ENCODE results near the gene LIPT1.
"Not testable (repeated sequence)": the region's sequence is repeated elsewhere in the genome, so short reads cannot be mapped to it uniquely, and the experiment has no call there.

Gene LIPT1

DNA sequence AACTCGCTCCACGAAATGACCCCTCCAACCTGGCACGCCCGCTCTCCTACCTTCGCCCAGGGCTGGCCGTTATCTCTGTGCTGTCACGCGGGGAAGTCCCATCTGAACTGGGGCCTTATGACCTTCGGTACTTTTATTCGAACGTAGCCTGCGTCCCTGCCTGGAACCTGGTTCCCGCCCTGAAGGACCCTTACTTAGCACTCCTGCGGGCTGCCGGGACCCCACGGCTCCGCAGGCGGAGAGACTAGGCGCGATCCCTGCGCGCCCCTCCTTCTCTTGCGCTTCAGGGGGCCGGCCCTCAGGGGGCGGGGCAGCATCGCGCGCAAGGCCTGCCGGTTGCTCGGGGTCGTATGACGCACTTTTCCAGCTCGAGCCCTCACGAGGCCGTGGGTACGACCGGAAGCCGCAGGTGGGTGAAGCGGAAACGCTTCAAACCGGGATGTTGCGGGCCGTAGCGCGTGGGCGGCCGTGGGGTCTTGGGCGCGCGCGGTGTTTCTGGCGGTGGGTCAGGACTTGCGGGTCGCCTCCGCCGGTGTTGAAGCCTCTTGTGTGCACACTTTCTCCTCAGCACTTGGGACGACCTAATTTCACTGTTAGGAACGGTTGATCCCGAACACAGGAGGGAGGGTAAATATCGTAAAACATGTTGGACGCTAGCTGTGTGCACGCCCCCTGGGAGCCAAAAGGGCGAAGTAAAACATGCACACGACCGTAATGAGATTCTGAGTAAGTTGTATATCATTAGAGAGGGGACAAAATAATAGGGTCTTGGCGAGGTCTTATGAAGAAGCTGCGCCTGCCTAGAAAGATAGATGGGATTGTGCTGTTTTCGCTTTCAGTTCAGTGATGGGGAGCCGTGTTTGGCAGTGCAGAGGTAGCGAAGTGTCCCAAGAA is at the start of gene LIPT1, which contains the start of gene TSGA10:
LIPT1 (plus strand) TSS at position 325 of the 894 bp plus-strand sequence. CDS start 6,991 bp downstream, outside the sequence.
TSGA10 (minus strand) TSS at position 300 of the 894 bp plus-strand sequence. CDS start 45,503 bp downstream, outside the sequence.
- DNase-seq = peak; percentile 85

DNA sequence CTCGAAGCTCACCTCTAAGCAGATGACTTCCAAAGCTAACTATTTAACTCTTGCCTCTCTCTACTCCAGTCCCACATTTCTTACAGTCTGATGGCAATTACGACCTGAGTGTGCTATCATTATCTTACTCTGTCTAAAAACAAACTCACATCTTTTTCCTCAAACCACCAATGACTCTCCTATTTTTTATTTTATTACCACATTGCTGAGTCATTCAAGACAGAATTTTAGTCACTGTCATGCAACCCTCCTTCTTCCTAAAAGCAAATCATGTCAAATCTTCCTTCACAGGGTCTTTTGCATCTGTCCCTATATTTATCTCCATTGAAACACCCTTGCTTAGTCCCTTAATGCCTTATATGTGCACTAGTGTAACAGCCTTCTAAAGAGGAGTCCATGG is 47.9 kb upstream of the LIPT1 start:
- DNase-seq = peak; percentile 42

DNA sequence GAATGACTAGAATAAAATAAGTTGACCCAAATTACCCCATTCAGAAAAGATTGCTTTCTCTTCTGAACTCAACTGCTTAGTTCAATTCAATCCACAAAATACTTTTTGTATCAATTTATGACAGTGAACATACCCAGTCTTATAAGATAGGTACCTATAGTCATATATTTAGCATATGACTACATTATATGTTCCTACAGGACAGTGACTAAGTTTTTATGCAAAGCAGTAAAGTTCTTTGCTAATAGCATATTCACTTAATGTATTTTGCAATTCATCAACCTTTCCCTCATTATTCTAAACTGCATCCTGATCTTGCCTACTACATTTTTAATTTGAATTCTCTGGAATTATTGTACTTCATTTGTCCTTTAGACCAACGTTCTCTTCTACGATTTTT is 43.5 kb upstream of the LIPT1 start:
- DNase-seq = no peak

DNA sequence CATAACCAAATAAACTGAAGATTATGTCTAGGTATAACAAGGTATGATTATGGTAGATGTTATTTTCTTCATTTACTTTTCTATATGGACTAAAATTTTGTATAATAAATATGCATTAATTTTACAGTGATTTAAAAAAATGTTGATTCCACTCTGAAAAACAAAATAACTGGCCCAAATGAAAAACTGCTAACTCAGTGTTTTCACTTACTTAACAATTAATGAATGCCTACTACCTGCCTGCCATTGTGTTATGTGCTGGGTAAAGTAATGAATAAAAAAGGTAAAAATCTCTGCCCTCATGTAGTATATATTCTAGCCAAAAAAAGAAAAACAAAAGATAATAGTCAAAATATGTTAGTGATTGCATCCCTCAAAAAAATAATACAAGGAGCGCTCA is 42.8 kb upstream of the LIPT1 start:
- no peak for DNase-seq

DNA sequence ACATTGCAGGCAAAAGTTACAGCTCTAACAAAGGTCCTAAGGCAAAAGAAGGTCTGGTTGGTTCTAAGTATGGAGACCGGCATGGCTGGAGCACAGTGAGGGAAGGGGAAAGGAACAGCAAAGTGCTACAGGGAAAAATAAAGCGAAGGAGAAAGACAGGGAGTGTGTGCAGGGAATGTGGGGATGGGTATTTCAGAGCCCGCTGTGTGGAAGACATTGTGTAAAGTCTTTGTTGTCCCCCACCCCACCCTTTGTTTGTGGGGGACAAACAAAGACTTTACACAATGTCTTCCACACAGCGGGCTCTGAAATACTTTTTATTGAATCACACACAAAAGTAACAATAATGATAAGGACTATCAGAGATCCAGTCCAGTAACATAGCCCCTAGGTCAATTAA is 42.1 kb upstream of the LIPT1 start:
- DNase-seq = no peak

DNA sequence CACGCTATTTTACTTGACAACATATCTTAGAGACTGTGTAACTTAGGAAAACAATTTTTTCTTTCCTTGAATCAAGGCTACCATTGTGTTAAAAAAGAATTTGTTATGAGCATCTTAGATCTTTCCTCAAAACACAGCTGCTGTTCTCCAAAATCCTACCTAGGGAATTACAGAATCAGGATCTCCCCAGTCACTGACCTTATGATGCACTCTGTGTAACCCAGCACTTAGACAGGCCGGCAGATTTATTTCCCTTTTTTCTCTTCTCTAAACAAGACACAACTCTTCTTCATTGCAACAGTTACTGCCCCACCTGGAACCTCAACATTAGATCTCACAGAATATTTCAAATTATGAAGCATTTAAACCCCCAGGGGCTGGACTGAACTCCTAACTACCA is 26.8 kb upstream of the LIPT1 start:
- no peak for DNase-seq

DNA sequence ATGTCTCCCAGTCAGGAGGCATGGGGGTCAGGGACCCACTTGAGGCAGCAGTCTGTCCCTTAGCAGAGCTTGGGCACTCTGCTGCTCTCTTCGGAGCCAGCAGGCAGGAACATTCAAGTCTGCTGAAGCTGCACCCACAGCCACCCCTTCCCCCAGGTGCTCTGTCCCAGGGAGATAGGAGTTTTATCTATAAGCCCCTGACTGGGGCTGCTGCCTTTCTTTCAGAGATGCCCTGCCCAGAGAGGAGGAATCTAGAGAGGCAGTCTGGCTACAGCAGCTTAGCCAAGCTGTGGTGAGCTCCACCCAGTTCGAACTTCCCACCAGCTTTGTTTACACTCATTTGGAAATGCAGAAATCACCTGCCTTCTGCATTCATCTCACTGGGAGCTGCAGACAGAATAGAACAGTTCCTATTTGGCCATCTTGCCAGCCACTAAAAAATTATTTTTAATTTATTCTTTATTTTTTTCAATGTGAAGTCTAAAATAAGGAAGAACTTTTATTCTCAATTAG is 19.7 kb upstream of the LIPT1 start:
- not testable (repeated sequence) for DNase-seq

DNA sequence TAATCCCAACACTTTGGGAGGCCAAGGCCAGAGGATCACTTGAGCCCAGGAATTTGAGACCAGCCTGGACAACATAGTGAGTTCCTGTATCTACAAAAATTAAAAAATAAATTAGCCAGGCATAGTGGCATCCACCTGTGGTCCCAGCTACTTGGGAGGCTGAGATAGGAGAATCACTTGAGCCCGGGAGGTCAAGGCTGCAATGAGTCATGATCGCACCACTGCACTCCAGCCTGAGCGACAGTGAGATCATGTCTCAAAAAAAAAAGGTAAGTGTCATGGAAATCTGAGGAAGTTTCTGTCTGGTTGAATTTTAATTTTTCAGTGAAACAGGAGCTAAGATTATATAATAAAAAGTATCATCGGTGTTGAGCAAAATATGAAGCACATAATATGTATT is 15.8 kb upstream of the LIPT1 start:
- DNase-seq = no peak

DNA sequence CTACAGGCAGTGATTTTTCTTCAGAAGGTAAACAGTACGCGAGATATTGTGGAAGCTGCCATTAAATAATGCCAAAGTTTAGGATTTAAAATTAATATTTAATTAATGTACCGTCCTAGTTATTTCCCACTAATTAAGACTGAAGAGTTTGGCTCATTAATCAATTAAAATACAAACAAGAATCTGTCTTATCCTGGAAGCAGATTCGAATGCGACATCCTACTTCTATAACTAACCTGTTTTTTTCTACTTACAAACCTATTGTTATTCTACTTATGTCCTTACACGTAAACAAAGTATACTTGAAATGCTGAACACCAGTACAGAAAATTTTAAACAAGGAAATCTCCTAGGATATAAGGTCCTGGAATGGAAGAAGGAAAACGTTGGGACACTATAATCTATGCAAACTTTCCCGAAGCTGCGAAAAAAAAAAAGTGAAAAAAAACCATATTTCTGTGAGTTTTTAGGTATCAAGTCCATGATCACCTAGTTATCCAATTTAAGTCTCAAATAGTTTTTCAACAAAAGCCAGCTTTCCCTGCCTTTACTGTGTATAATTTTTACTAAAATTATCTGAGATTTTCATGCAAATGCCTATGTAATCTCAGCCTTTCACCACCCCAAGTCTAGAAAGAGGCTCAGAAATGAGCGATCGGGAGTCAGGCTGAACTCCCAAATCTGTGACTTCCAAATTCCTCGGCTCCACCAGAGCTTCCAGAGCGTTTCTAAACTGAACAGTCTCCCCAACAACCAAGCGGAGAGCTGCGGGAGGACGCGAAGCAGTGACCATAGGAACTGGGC is 14.5 kb upstream of the LIPT1 start:
- DNase-seq = no peak

DNA sequence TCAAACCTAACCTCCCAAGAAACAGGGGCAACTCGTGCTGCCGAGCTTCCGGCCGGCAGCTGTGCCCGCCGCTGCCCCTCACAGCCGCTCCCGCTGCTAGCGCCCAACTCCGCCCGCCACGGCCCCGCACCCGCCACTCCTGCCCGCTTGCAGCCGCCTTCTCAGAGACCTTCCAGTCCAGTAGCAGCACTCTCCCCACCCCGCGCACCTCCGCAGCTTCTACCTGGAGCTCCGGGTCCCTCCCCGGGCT is 14.0 kb upstream of the LIPT1 start:
- peak; percentile 48 for DNase-seq

DNA sequence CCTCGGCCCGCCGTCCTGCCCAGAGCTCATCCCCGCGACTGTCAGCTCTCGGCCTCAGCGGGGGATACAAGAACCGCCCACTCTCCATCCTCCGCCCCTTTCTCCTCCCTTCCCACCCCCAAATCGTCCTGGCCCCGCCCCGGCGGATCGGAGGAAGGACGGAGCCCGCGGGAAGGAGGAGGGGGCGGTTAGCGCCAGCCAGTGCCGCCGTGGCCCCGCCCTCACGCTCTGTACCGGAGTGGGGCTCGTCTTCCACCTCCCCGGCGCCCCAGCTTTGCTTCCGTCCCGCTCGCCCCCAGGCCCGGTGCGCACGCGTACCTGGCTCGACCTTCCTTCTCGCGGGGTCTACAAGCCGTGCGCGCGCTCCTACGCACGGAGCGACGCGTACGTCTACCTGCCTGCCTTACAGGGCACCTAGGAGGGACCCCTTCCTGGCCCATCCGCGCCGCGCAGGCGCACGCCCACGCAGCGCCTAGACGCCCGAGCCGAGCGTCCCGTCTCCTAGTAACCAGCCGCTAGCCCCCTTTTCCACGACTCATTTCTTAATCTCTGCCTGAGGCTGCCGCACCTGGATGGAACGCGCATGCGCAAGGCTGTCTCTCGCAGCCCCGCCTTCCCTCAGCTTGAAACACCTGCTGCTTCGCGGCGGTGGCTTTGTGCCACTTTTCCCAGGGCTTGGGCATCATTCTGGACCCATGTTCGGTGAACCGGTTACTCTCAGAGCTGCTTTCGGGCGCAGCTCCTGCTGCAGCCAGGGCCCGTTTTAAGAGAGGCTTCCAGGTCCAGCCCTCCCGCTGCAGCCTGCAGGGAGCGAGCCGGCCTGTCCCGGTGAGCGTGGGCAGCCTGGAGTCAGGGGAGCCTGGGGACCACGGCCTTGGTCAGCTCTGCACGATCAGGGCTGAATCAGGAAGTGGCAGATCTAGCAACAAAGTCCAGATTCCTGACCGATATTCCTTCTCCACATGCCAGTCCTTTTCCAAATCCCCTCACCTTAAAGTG is 13.4 kb upstream of the LIPT1 start, which contains the start of gene C2orf15:
C2orf15 (plus strand) TSS at position 598 of the 999 bp plus-strand sequence. CDS start 8,852 bp downstream, outside the sequence.
- DNase-seq = peak; percentile 91

DNA sequence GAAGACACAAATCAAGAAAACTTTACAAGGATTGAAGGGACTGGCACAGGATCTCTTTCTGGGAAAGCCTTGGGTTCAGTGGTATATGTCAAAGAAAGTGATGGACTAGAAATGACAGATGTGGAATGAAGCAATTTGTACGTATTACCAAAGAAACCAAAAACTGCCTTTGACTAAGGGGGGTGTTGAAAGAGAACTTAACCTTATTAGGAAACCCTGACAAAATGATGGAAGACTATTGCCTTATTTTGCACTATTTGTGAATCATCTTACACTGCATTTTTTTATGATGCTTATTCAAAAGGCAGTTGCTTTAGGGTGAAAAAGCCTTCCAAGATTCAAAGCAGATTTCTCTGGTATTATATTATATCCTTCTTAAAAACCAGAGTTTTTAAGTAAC is 4.1 kb upstream of the LIPT1 start:
- peak; percentile 84 for DNase-seq

DNA sequence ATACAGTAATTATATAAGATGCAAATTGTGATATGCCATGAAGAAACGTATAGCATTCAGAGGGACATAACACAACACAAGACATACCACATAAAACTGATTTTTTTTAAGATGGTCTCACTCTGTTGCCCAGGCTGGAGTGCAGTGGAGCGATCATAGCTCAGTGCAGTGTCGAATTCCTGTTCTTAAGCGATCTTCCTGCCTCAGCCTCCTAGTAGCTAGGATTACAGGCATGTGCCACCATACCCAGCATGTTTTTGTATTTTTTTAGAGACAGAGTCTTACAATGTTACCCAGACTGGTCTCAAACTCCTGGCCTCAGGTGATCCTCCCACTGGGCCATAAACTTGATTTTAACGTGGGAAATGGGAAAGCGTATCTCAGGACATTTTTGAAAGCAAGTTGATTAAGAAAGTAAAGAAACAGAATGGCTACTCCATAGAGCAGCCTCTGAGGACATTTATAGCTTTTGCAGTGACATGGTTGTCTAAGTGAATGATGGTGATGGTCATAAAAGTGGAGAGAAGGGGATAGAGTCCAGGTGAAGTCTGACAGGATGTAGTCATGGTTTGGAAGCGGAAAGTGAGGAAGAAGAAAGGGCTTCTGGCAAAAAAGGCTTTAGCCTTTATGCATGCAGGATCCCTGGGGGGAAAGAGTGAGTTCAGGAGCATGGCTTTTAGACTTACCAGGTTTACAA is 2.4 kb upstream of the LIPT1 start:
- DNase-seq = no peak

DNA sequence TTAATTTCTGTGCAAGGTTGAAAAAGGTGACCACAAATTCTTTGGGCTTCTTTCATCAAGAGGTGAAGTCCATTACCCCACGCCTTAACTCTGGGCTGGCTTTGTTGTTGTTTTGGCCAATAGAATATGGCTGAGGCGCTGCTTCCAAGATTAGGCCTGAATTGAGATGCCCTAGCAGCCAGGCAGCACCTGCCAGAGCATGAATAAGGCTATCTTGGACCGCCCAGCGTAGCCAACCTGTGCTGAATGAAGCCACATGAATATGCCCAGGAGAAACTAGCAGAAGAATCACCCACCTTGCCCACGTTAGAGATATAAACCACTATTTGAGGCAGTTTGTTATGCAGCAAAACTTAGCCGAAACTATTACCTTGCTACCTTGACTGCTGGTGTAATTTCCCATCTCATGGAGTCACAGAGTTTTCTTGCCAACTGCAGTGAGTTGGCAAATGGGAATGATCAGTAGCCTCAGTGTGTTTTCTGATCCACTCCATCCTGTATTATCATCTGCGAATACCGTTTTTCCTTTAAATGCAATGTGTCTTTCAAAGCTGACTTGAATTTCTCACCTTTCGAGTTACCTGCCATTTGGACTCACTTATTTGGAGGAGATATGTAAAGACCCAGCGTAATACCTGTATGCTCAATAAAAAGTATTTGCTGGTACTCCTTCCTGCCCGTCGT is 704 bp upstream of the LIPT1 start:
- no peak for DNase-seq

DNA sequence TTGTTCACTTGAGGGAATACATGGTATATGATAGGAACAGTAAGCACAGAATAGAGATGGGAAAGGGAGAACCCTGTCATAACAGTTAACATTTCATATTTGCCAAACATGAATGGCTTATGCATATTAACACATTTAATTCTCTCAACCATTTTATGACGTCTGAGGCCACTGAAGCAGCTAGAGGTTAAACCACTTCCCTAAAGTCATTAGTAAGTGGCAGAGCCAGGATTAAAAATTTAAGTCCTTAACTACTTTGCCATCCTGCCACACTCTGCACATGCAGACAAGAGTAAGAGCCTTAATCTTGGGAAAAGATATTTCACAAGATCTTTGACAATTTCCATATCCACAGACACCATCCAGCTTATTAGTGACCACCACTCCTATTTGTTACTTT is 2.1 kb downstream of the LIPT1 start:
- no peak for DNase-seq

DNA sequence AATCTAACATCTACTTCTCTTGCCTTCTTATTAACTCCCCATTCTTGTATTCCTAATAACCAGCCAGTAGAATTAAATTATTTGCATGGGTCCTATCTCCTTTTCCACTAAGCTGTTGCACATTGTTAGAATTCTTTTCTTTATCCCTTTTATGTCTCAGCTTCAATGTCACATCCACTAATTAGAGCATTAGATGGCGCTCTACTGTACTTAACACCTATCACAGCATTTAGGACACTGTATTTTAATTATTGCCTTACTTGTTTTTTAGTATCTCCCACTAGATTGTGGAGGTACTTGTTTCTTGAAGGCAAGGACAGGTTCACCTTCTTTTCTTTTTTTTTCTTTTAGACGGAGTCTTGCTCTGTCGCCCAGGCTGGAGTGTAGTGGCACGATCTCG is 3.8 kb downstream of the LIPT1 start:
- DNase-seq = no peak

DNA sequence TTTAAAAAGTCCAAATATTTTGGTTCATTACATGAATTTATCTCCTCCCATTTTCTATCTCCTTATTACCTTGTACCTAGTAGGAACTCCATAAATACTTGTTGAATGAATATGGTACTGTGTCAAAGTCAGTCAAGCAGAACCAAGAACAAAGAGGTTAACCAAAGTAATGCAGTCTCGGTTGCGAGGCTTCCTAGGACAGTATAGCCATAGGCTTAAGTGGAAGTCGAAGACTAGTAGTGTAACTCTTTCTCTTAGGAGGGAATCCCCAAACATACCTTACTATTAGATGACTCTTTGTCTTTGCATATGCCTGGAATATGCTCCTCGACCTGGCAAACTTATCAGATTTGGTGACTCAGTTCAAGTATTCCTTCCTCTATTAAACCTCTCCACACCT is 4.8 kb downstream of the LIPT1 start:
- DNase-seq = no peak

DNA sequence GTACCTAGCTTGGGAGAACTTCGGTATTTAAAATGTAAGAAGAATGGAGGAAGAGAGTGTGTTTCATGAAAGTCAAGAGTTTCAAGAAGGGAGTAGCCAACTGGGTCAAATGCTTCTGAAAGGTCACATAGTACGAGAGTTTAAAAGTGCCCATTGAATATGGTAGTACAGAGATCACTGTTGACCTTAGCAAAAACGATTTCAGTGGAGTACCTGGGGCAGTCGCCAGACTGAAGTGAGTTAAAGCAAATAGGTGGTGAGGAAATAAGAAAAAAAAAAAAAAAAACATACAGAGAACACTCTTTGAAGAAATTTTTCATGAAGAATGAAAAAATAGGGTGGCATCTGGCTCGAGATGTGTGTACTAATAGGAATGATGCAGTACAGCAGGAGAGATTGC is 11.5 kb downstream of the LIPT1 start:
- DNase-seq = no peak

DNA sequence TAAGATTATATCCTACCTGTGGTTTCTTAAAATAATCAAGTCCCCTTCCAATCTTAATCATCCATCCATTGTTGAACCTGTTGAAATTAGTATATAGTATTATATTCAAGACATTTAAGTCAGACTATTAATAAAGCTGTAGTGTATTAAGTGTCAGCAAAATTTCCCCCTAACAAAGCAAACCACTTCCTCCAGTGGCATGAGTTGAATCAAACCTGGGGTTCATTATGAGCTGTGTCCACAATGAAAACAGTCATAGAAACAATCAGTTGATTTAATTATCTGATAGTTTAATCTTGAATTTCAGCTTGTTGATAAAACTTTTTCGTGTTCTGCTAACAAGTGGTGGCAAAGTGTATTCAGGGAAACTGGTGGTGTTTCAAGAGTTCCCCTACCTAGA is 14.8 kb downstream of the LIPT1 start:
- DNase-seq = no peak

DNA sequence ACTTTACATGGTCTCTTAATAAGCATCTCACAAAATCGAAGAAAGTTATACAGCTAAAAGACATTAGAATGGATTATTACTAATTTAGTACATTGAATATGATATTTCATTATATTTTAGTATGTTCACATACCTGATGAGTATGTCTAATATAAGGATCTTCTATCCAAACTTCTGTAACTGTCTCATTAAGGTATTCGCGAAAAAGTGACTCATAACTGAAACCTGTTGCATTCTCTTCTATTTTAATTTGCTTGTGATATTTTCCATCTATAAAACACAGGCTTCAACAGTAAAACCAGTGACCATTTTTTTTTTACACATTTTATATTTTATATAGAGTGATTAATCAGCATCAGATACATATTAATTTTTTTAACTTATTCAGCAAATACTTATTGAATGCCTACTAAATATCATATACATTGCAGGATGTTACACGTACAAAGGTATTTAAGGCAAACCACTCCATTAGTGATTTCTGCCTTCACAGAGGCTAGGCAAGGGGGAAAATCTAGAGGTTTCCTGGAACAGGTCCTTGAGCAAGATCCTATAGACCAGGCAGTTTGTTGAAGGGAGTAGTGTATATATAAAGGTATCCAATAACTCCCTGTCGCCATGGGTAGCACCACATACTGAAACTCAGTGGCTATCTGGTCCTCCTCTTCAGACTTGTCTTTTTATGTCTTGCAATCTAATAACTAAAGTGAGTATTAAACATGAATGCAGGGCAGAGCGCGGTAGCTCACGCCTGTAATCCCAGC is 16.8 kb downstream of the LIPT1 start:
- DNase-seq = no peak

Data from suppressor macrophage treated with lipopolysaccharide for 4 hours (primary cell).